DOHH2 (cell line): ENCODE measurements around the gene FYCO1.

Experiments
- CTCF ChIP-seq: fragments of 200-600 bp; sonication (generic); IDR thresholded peaks from one replicate; pipeline ENCODE4 v1.5.1; 2014; ENCODE audit warnings: antibody characterized with exemption, mild to moderate bottlenecking, low read depth, low read length; ENCODE audit not compliant: poor library complexity, severe bottlenecking
- EZH2phosphoT487 ChIP-seq: fragments of 200-600 bp; sonication (generic); IDR thresholded peaks from 2 replicates; pipeline ENCODE4 v1.6.1; 2017; ENCODE audit warnings: borderline replicate concordance, mild to moderate bottlenecking, antibody characterized with exemption, low read length, moderate library complexity, mixed read lengths

- TF ChIP-seq CTCF (no peak), EZH2phosphoT487 (no peak)
Measured at GRCh38 chr3:45952456-45952855, 43.2 kb downstream of the FYCO1 start.
